CD4-positive, alpha-beta T cell treated with Interleukin-6 for 4 hours (primary cell): ENCODE measurements around the gene SLC17A5.
"Not testable (repeated sequence)": the region's sequence is repeated elsewhere in the genome, so short reads cannot be mapped to it uniquely, and the experiment has no call there.

Experiments
- DNase-seq: peaks from one replicate; pipeline ENCODE4 v3.0.0-alpha.2; 2020; ENCODE audit warnings: mixed read lengths

Gene SLC17A5, protein sequence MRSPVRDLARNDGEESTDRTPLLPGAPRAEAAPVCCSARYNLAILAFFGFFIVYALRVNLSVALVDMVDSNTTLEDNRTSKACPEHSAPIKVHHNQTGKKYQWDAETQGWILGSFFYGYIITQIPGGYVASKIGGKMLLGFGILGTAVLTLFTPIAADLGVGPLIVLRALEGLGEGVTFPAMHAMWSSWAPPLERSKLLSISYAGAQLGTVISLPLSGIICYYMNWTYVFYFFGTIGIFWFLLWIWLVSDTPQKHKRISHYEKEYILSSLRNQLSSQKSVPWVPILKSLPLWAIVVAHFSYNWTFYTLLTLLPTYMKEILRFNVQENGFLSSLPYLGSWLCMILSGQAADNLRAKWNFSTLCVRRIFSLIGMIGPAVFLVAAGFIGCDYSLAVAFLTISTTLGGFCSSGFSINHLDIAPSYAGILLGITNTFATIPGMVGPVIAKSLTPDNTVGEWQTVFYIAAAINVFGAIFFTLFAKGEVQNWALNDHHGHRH

DNA sequence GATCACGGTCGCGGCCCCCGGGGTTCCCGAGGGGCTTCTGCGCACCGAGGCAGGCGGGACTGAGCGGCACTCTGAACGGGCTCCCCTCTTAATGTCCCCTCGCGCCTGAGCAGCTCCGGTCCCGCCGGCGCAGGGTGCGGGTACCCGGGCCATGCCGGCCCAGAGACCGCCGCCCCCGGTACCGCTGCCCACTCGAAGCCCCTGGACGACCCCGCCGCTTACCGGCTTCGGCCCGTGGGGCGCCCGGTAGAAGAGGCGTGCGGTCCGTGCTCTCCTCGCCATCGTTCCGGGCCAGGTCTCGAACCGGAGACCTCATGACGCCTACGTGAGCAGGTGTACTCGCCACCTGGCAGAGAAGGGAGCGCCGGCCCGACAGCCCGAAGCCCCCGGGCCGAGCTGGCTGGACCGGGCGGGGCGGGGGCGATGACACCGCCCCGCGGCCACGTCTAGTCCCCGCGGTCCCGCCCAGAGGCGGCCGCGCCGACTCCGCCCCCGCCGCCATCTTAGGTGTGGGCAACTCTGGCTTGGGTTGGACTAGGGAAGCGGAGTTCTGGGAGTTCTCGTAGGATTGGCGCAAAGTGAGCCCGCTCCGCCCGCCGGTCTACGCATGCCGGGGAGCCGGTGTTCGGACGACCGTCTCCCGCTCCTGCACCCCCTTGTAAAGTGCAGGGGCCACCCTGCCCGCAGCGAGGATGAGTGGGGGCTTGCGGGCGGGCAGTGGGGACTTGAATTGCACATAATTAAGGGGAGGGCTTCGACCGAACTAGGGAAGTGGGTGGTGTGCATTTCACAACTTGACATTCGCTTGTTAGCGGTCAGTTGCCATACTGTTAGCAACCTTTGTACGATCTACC lies at the start of gene SLC17A5:
TSS of gene SLC17A5 (minus strand) at position 422 of the 854 bp plus-strand sequence. CDS start at position 316, 106 bp downstream.
- DNase-seq: peak; percentile 92

DNA sequence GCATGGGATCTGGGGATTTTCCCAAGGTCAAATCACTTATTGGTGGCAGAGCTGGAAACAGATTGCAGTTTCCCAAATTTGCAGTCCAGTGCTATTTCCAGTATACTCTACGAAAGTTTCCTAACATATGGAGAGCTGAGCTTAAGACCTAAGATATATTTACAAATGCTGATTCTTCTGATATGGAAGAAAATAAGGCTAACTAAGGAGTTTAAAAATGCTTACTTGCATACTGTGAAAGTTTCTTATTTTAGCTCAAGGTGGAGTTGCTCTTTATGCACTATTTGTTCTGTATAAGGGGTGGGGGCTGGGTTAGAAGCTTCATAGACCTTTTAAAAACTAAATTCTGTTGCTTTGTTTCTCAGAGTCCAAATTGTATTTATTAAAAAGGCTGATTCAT lies 49.7 kb upstream of the SLC17A5 start:
- no peak for DNase-seq

DNA sequence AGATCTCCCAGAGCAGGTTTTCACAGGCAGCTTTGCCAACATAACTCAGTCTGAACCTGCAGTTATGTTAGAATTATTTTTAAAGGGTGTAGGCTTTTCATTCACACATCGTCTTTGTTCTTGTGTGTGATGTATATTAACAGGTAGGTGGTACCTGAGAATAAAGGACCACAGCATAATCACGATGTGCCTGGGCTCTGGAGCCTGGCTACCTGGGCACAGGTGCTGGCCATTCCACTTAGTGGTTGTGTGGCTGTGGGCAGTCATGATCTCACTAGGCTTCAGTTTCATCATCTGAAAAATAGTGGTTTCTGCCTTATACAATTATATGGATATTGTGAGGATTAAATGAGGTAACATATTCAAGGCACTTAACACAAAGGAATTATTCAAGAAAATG lies 48.7 kb upstream of the SLC17A5 start:
- no peak for DNase-seq

DNA sequence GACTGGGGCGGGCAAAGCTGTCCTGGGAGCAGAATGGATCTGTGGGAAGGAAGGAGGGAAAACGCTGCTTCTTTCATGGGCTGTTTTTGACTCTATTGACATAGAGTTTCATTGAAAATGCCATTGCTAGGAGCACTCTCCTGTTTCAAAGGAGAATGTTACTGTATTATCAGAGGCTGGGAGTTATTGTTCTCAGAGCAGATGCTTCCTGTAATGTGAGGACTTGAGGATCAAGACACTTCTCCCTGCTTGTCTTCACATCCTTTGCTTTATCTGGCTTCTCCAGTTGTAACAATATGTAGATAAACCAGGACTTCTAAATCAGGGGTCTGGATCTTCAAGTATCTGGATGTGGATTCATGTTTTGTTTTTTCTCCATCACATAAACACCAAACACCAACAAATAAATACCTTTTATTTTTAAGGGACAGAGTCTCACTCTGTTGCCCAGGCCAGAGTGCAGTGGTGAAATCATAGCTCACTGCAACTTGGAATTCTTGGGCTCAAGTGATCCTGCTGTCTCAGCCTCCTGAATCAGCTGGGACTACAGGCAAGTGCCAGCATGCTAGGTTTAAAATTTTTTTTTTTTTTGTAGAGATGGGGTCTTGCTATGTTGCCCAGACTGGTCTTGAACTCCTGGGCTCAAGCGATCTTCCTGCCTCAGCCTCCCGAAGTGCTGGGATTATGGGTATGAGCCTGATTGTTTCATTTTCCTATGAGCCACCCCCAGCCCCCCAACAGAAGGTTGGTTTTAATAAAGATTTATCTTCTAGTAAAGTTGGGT lies 46.1 kb upstream of the SLC17A5 start:
- DNase-seq: no peak

DNA sequence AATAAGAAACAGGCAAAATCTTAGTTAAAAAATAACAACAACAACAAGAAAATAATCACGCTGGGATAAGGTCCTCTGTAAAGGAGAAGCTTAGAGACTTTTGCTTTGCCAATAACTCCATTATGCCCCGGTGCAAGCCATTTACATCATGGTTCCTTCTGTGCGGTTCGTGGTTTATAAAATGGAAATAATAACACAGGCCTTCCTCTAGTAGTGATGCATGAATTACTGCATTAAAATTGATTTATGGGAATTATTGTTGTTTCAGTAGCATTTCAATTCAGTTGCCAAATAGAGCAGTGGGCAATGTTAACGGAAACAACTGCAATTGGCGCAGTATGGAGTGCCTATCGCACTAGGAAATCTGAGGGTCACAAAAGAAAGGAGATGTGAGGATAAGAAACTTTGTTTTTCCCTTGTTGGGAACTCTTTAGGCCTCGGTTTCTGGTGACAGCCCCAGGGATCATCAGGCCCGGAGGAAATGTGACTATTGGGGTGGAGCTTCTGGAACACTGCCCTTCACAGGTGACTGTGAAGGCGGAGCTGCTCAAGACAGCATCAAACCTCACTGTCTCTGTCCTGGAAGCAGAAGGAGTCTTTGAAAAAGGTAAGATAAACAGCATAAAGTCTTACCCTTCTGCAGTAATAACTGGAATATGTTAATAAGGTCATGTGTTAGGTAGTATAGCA lies 43.3 kb upstream of the SLC17A5 start:
- DNase-seq: no peak

DNA sequence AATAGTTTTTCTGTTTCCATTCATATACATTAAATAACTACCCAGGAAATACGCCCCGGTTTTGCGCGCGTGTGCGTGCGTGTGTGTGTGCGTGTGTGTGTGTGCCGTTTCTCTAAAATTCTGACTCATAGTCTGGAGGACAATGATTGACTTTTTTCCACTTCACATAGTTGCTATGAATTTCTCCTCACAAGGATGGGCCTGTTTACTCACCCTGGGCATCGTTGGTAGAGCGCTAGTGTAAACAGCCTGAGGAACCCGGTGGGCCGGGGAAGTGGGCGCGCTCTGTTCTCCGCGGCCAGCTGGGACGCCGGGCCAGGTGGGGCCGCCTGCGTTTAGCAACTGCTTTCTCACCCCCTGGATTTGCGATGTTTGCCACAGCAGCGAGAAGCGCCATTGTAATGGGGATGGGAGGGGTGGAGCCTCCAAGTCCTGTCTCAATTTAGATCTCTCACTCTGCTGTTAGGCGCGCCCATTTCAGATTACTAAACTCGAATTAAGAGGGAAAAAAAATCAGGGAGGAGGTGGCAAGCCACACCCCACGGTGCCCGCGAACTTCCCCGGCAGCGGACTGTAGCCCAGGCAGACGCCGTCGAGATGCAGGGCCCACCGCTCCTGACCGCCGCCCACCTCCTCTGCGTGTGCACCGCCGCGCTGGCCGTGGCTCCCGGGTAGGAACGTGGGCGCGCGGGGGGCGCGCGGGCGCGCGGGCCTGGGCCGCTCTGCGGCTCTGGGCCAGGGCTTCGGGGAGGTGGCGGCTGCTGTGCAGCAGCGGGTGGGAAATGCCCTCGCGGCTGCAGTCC lies 42.0 kb upstream of the SLC17A5 start, which contains the start of gene CD109:
TSS of gene CD109 (plus strand) at position 585 of the 803 bp plus-strand sequence. CDS start at position 598, 13 bp downstream.
- peak; percentile 70 for DNase-seq

DNA sequence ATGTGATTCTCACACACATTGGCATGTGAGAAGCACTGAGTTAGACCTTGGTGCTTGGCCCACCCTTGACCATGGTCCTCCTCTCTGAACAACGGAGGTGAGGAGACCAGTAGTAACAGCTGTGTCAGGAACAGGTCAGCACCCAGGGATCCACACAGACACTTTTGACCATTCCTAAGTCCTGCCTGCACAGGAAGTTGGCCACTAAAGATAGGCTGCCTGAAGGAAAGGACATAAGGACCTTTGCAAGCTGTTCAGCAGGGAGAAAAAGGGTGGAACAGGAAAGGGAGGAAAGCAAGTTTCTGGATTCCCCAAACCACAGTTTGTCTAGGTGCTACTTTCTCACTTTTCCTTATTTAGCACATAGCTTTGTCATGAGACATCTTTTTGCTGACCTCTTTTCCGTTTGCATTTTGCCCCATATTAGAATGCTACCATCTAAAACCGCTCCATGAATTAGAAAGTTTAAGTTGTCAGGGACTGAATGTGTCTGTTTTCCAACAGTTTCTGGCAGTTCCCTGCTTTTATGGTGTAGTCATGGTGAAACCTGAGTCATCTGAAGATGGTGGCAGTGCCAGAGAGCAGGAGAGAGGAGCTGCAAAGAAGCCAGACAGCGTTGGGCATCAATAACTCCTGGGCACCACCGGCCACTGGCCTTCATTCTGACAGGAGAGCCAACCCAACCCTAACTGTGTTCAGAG lies 41.1 kb upstream of the SLC17A5 start:
- DNase-seq: no peak

DNA sequence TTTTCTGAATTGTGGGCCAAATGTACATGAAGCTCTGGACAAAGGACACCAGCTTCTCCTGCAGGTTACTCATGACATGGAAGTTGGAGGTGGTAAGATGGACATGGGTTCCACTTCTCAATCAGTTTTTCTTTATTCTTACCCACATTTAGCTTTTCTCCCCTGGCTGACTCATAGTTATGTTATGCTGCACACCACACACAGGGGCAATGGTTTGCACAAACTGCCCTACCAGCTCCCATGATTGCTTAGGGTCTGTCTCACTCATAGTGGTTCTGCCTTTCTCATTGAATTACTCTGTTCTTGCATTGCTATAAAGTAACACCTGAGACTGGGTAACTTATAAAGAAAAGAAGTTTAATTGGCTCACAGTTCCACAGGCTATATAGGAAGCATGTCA lies 37.7 kb upstream of the SLC17A5 start:
- no peak for DNase-seq

DNA sequence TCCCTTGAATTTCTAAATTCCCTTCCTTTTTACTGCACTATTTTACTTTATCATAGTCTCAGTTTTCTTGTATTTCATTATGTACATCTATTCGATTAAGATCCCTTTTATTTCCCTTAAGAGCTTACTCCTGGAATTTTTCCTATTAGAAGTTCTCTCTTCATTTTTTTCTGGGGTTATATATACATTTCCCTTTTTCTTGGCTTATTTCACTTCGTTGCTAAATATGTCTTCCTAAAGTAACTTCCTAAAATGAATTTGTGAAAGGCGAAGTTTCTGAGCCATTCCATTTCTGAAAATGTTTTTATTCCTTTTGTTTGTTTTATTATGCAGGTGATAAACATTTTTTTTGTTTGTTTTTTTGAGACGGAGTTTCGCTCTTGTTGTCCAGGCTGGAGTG lies 36.3 kb upstream of the SLC17A5 start:
- DNase-seq: no peak

DNA sequence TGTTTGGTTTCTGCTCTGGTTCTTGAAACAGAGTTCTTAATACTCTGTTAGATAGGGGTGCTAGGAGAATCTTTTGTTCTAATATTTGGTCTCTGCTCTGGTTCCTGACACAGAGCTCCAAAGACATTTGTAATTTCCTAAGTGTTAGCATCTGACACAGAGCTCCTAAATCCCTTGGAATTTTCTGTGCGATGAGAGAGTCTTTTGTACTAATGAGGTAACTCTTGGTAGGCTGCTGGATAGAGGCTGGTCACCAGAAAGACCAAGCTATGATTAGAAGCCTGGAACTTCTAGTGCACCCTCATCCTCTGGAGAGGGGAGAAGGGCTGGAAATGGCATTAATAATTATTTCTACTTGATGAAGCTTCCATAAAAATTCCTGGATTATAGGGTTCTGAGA lies 34.6 kb upstream of the SLC17A5 start:
- no peak for DNase-seq

DNA sequence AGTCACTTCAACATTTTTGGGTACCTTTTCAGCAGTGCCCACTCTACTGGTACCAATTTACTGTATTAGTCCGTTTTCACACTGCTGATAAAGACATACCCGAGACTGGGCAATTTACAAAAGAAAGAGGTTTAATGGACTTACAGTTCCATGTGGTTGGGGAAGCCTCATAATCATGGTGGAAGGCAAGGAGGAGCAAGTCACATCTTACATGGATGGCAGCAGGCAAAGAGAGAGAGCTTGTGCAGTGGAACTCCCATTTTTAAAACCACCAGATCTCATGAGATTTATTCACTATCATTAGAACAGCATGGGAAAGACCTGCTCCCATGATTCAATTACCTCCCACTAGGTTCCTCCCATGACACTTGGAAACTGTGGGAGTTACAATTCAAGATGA lies 29.8 kb upstream of the SLC17A5 start:
- not testable (repeated sequence) for DNase-seq

DNA sequence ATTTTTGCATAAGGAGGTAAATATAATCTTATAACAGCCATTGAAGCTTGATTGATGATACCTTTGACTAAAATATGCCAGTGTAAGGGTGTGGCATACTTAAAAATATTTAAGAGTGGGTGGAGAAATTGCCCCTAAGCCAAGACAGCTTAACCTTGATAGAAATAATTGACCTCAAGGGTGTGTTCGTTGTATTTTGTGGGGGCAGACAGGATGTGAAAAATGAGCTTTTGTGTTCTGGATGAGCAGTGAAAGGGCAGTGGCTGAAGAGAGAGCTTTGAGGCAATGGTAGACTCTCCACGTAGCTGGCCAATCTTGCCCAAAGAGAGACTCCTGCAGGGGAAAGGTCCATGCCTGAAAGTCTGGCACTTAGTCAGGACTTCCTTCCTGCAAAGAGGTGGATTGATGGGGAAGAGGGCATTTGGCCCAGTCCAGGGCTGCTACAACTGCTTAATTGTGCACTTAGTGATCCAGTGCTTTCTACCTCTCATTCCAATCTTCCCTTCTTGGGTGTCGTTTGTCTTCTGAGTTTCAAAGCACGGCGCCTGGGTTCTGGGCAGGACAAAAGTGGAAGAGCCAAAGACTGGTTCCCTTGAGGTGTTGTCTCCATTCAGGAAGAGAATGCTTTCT lies 26.6 kb upstream of the SLC17A5 start:
- no peak for DNase-seq

DNA sequence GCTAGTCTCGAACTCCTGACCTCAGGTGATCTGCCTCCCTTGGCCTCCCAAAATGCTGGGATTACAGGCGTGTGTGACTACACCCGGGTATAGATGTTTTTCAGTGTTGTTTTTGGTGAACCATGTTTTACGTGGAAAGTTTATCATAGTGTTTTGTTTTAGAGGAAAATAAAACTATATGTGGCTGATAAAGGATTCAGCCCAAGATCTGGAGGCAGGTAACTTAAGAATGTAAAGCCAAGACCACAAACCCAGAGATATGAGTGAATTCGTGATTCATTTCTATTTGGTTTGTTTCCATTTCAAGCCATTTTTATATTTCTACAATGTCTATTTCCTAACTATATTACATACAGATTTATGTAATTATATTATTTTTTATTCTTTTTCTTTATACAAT lies 26.1 kb upstream of the SLC17A5 start:
- not testable (repeated sequence) for DNase-seq

DNA sequence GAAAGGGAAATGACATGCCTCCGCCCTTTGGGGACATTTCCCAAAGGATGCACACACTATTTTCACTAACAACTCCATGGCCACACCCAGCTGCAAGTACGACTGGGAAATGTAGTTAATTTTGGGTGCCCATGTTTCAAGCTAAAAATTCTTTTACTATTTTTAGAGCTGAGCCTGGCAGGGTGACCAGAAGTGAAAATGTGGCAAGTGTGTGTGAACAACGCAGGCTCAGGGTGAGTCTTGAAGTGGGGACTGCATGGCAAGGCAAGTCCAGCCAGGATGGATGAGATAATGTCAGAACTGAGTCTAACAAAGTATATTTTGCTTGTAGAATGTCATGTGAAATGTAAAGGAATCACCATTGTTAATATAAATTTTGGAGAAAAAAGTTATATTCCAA lies 25.2 kb upstream of the SLC17A5 start:
- DNase-seq: no peak

DNA sequence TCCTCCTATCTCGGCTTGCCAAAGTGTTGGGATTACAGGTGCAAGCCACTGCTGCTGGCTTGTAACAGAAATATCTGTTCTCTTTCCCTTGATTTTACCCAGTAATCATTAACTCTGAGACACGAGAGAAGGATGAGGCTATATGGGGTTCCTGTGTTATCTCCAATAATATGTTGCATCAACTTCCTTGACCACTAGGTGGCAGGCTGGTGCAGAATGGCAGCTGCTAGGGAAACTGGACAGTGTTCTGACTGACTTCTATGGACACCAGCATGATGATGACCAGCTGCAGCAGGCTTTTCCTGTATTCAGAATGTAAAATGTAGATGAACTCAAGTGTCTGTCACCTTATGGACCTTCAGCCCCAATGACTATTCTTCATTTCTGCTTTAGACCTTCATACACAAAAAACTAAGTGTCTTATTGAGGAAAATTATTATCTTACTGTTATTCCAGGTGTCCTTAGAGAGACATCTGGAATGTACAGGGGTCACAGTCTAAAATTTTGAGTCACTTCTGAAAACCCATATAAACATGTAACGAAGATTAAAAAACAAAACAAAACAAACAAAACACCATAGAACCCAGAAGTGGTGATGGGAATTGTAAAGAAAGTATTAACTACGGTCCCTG lies 21.8 kb upstream of the SLC17A5 start:
- DNase-seq: peak; percentile 78

DNA sequence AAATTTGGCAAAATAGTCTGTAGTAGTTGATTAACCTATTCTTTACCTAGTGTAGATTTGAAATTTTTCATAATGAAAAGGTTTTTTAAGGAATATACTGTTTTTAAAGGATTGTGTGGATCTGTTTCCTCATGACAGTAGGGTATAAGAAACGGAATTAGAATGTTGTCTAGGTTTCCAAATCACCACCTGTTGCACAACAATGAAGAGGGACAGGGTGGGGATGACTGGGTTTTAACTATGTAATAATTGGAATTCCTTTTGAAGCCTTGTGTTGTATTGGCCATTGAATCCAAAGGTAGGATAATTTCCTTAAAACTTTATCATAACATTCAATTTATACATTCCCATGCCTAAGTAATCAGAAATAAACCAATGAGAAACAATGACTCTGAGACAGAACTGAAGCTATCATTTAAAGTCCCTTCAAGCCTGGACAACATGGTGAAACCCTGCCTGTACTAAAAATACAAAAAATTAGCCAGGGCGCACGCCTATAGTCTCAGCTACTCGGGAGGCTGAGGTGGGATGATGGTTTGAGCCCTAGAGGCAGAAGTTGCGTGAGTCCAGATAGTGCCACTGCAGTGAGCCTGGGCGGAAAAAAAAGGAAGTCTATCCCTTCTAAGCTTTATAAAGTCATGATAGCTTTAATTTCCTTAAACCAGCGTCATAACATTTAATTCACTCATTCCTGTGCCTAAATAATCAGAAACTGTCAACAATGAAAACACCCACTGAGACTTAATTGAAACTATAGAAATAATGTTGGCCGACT lies 18.3 kb upstream of the SLC17A5 start:
- DNase-seq: no peak

DNA sequence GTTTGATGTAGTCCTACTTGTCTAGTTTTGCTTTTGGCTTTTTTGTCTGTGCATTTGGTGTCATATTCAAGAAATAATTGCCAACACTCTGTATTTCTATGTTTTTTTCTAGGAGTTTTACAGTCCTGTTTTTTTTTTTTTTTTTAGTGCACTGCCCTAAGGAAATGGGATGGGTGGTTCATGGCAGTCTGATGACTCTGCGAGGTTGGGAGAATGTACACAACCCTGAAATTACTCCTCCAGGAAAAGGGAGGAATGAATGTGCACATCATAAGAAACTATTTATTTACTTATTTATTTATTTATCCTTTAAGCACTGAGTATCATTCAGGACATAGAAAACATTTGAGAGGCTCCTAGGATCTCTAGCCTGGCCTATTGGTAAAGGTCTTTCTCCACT lies 15.2 kb upstream of the SLC17A5 start:
- no peak for DNase-seq

DNA sequence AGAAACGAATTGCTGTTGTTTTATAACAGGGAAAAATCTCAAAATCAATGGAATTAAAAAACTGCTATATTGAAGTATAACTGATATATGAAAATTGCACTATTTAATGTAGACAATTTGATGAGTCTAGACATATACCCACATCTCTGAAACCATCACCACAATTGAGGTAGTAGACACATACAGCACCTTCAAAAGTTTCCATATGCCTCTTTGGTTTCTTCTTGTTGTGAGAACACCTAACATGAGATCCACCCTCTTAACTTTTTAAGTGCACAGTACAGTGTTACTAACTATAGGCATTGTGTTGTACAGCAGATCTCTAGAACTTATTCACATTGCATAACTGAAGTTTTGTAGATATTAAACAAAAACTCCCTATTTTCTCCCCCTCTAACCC lies 14.0 kb upstream of the SLC17A5 start:
- no peak for DNase-seq

DNA sequence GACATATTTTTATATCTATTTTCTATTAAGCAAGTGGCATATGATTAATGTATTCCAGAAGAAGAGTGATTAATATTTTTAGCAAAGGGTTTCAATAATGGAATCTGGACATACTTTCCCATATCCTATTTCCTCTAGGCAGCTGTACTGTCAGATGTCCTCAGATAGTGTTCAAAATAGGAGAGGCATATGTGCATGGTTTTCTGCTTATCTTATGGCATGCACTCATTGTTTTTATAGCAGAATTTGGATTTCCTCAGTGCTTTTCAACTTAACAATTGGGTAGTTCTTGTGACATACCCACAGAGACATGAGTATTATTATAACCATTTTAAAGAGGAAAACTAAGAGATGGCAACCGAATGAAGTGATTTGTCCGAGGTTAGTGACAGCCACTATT lies 12.6 kb upstream of the SLC17A5 start:
- no peak for DNase-seq
